A549 (cell line): Measurements from ENCODE around the gene EXOC6. TPM values are rescaled to one million over a fixed set of nuclear protein-coding genes. Genes with fewer than 3 reads are reported as not detected.

ENCODE experiments used
- ATAC-seq, 2 experiments: fragments of 200-7000 bp in 1 of 2; fragments of >200 bp in 1 of 2; cut with Nextera tagmentation in 1 of 2; cut with Tn5 transposase in 1 of 2; 3 replicates each; pipeline versions ENCODE4 v1.8.0 to v1.9.1; 2018 to 2020; ENCODE audit warnings: mild to moderate bottlenecking in 1 of 2, moderate library complexity in 1 of 2
- CTCF ChIA-PET: fragments of 300-600 bp; sonication (Branson Sonifier 250); formaldehyde crosslinking; extraction: SDS; loops from one replicate; lab custom pipeline; 2021; ENCODE audit warnings: antibody characterized with exemption, inconsistent platforms; lab: Yijun Ruan, JAX
- POLR2A ChIA-PET: fragments of 350-600 bp; formaldehyde crosslinking; extraction: SDS; loops from one replicate; lab custom pipeline; 2021; ENCODE audit warnings: antibody characterized with exemption, inconsistent platforms; lab: Yijun Ruan, JAX
- DNase-seq, 2 experiments: peaks; one replicate each; pipeline versions ENCODE4 v3.0.0 to v3.0.0-alpha.2; 2011 to 2016; ENCODE audit warnings: low read depth in 1 of 2, low spot score in 1 of 2
- FAIRE-seq: peaks from 2 replicates; lab custom pipeline; 2011; peaks lifted over from hg19 to GRCh38; lab: Jason Lieb, UNC
- H3K27ac ChIP-seq, 2 experiments: fragments of >200 bp; sonication (Bioruptor Twin); formaldehyde crosslinking; 3 replicates each; pipeline ENCODE4 v1.5.1; 2016 to 2017
- H3K4me1 ChIP-seq: fragments of >200 bp; sonication (Bioruptor Twin); formaldehyde crosslinking; 3 replicates; pipeline ENCODE4 v1.6.1; 2016
- H3K4me2 ChIP-seq: fragments of >200 bp; sonication (Bioruptor Twin); formaldehyde crosslinking; 3 replicates; pipeline ENCODE4 v1.6.1; 2016
- H3K4me3 ChIP-seq: fragments of >200 bp; sonication (Bioruptor Twin); formaldehyde crosslinking; 3 replicates; pipeline ENCODE4 v1.5.1; 2016
- H3K9me3 ChIP-seq: fragments of >200 bp; sonication (Bioruptor Twin); formaldehyde crosslinking; 3 replicates; pipeline ENCODE4 v1.6.1; 2016
- BCL3 ChIP-seq: fragments of >200 bp; sonication (Bioruptor Twin); formaldehyde crosslinking; IDR thresholded peaks from 3 replicates; pipeline ENCODE4 v1.6.1; 2016
- CHD2 ChIP-seq: fragments of 150-350 bp; IDR thresholded peaks from 2 replicates; pipeline ENCODE4 v1.6.1; 2014; ENCODE audit warnings: low read length; ENCODE audit not compliant: partially characterized antibody
- EHF ChIP-seq: fragments of 250-450 bp; sonication (Bioruptor Pico); IDR thresholded peaks from 2 replicates; pipeline ENCODE4 v1.5.0; 2020; ENCODE audit warnings: mild to moderate bottlenecking
- FOXS1 ChIP-seq: fragments of 250-450 bp; sonication (Bioruptor Pico); IDR thresholded peaks from 2 replicates; pipeline ENCODE4 v1.5.0; 2020; ENCODE audit warnings: mild to moderate bottlenecking, moderate library complexity
- HEYL ChIP-seq: fragments of 250-450 bp; sonication (Bioruptor Pico); IDR thresholded peaks from 2 replicates; pipeline ENCODE4 v1.8.0; 2021; ENCODE audit warnings: mild to moderate bottlenecking, moderate library complexity
- JUN ChIP-seq, 2 experiments: fragments of >200 bp; sonication (Bioruptor Twin); formaldehyde crosslinking; IDR thresholded peaks; 2 replicates in 1 of 2; 3 replicates in 1 of 2; pipeline ENCODE4 v1.6.1; 2016 to 2017
- MAZ ChIP-seq: fragments of 150-350 bp; IDR thresholded peaks from 2 replicates; pipeline ENCODE4 v1.6.1; 2014; ENCODE audit warnings: antibody characterized with exemption, low read depth, low read length, borderline replicate concordance
- NPAS2 ChIP-seq: fragments of 250-450 bp; sonication (Bioruptor Pico); IDR thresholded peaks from 2 replicates; pipeline ENCODE4 v1.8.0; 2022; ENCODE audit warnings: mild to moderate bottlenecking, moderate library complexity, borderline replicate concordance
- RFX5 ChIP-seq: fragments of 450-650 bp; IDR thresholded peaks from 2 replicates; pipeline ENCODE4 v1.7.1; 2014; ENCODE audit warnings: antibody characterized with exemption, mild to moderate bottlenecking, moderate library complexity
- RNF2 ChIP-seq: fragments of 200-600 bp; sonication (generic); IDR thresholded peaks from 2 replicates; pipeline ENCODE4 v1.6.1; 2016; ENCODE audit warnings: low read depth, mild to moderate bottlenecking, antibody characterized with exemption, moderate library complexity, borderline replicate concordance
- SMC3 ChIP-seq: fragments of >200 bp; sonication (Bioruptor Twin); formaldehyde crosslinking; IDR thresholded peaks from 3 replicates; pipeline ENCODE4 v1.6.1; 2018; ENCODE audit warnings: inconsistent platforms
- SREBF2 ChIP-seq: fragments of 450-650 bp; IDR thresholded peaks from 2 replicates; pipeline ENCODE4 v1.6.1; 2014; ENCODE audit warnings: mild to moderate bottlenecking, moderate library complexity
- ZFP36 ChIP-seq: fragments of 450-650 bp; IDR thresholded peaks from 2 replicates; pipeline ENCODE4 v1.6.1; 2014; ENCODE audit warnings: borderline replicate concordance; ENCODE audit not compliant: partially characterized antibody
- ZNF302 ChIP-seq: fragments of 250-450 bp; sonication (Bioruptor Pico); IDR thresholded peaks from 2 replicates; pipeline ENCODE4 v1.9.0; 2021; ENCODE audit warnings: inconsistent platforms, mild to moderate bottlenecking, moderate library complexity
- WGBS: methylation state at CpG from one replicate; pipeline ENCODE4 v1.1.6; 2017; ENCODE audit errors: missing lambda C conversion rate; 5-methylcytosine and 5-hydroxymethylcytosine counted together
- polyA plus RNA-seq, 4 experiments: library from polyadenylated mRNA; depleted of rRNA in 3 of 4; stranded (reverse); fragments of >200 nt; fragmentation: RNase III in 1 of 4; extraction: RNeasy Plus Mini Kit Qiagen cat#74134 plus additional on column Dnase treatment in 1 of 4; gene quantifications; 2 replicates in 3 of 4; 3 replicates in 1 of 4; pipeline ENCODE4 v1.2.3, GENCODE V29; 2011 to 2017
- TF ChIP-seq, protein P1 (sequence below): fragments of 200-600 bp; sonication (generic); IDR thresholded peaks from 2 replicates; pipeline ENCODE4 v1.6.1; 2016; ENCODE audit warnings: antibody characterized with exemption, mild to moderate bottlenecking, moderate library complexity
- TF ChIP-seq, protein P2 (sequence below): fragments of 150-350 bp; IDR thresholded peaks from 2 replicates; pipeline ENCODE4 v1.6.1; 2014; ENCODE audit warnings: low read depth, mild to moderate bottlenecking, low read length
- TF ChIP-seq, protein P3 (sequence below): fragments of >200 bp; sonication (Bioruptor Twin); formaldehyde crosslinking; IDR thresholded peaks from 3 replicates; pipeline ENCODE4 v1.5.1; 2016

EXOC6 gene
- polyA plus RNA-seq, 2 of the 4 experiments (the other 2 are of a cell fraction), result 16.8 to 48.5 TPM

GRCh38 chr10:93067443-93068365 is 219.4 kb downstream of the EXOC6 start:
- WGBS, result 54% methylated on average over 16 of the region's 17 CpGs
- H3K4me2 ChIP-seq, result peak overlapping the region; percentile 80
- DNase-seq, result no peak
- FAIRE-seq, result no peak
- TF ChIP-seq, protein P1, sequence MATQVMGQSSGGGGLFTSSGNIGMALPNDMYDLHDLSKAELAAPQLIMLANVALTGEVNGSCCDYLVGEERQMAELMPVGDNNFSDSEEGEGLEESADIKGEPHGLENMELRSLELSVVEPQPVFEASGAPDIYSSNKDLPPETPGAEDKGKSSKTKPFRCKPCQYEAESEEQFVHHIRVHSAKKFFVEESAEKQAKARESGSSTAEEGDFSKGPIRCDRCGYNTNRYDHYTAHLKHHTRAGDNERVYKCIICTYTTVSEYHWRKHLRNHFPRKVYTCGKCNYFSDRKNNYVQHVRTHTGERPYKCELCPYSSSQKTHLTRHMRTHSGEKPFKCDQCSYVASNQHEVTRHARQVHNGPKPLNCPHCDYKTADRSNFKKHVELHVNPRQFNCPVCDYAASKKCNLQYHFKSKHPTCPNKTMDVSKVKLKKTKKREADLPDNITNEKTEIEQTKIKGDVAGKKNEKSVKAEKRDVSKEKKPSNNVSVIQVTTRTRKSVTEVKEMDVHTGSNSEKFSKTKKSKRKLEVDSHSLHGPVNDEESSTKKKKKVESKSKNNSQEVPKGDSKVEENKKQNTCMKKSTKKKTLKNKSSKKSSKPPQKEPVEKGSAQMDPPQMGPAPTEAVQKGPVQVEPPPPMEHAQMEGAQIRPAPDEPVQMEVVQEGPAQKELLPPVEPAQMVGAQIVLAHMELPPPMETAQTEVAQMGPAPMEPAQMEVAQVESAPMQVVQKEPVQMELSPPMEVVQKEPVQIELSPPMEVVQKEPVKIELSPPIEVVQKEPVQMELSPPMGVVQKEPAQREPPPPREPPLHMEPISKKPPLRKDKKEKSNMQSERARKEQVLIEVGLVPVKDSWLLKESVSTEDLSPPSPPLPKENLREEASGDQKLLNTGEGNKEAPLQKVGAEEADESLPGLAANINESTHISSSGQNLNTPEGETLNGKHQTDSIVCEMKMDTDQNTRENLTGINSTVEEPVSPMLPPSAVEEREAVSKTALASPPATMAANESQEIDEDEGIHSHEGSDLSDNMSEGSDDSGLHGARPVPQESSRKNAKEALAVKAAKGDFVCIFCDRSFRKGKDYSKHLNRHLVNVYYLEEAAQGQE, result no peak
- no peak for TF ChIP-seq ZNF302 (CRISPR knock-in tag)
- no peak for TF ChIP-seq HEYL (CRISPR knock-in tag)
- no peak for TF ChIP-seq RFX5
- TF ChIP-seq, protein P2, sequence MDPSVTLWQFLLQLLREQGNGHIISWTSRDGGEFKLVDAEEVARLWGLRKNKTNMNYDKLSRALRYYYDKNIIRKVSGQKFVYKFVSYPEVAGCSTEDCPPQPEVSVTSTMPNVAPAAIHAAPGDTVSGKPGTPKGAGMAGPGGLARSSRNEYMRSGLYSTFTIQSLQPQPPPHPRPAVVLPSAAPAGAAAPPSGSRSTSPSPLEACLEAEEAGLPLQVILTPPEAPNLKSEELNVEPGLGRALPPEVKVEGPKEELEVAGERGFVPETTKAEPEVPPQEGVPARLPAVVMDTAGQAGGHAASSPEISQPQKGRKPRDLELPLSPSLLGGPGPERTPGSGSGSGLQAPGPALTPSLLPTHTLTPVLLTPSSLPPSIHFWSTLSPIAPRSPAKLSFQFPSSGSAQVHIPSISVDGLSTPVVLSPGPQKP, result no peak
- TF ChIP-seq RNF2, result no peak
- TF ChIP-seq MAZ, result no peak
- no peak for TF ChIP-seq FOXS1 (CRISPR knock-in tag)
- no peak for TF ChIP-seq JUN (IDR thresholded peaks at IDR 0.05)
- TF ChIP-seq SMC3, result no peak
- TF ChIP-seq CHD2, result no peak
- no peak for TF ChIP-seq BCL3
- no peak for TF ChIP-seq SREBF2
- TF ChIP-seq, protein P3, sequence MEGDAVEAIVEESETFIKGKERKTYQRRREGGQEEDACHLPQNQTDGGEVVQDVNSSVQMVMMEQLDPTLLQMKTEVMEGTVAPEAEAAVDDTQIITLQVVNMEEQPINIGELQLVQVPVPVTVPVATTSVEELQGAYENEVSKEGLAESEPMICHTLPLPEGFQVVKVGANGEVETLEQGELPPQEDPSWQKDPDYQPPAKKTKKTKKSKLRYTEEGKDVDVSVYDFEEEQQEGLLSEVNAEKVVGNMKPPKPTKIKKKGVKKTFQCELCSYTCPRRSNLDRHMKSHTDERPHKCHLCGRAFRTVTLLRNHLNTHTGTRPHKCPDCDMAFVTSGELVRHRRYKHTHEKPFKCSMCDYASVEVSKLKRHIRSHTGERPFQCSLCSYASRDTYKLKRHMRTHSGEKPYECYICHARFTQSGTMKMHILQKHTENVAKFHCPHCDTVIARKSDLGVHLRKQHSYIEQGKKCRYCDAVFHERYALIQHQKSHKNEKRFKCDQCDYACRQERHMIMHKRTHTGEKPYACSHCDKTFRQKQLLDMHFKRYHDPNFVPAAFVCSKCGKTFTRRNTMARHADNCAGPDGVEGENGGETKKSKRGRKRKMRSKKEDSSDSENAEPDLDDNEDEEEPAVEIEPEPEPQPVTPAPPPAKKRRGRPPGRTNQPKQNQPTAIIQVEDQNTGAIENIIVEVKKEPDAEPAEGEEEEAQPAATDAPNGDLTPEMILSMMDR, result no peak
- no peak for TF ChIP-seq ZFP36
- TF ChIP-seq NPAS2 (CRISPR knock-in tag), result no peak
- no peak for TF ChIP-seq EHF (CRISPR knock-in tag)
- TF ChIP-seq, all 56 proteins: peak for 0
- Histone ChIP-seq H3K27ac (peak overlapping the region in 1 of 2 experiments; percentile 37; a peak in 1 of 6 replicates), H3K4me3 (peak overlapping the region; percentile 42), H3K4me1 (0 out of 3 replicates have a peak, but pooled peaks cover 5% of the 10 kb centered on the region), H3K9me3 (no peaks in the 10 kb centered on the region)
- no peak for ATAC-seq
- ChIA-PET CTCF (interaction anchor here (0.5 to 4.3 kb wide), 9 partner anchors 9 to 285 kb away, joined by 3 to 21 read pairs (median 4); no protein-coding TSS in a partner anchor), POLR2A (no interaction called here)
